GM12878 (cell line): ENCODE measurements around the gene ADAMTS14. TPM values are rescaled to one million over a fixed set of nuclear protein-coding genes. Genes with fewer than 3 reads are reported as not detected.

Experiments used
- ATAC-seq: fragments of 200-7000 bp; cut with Tn5 transposase; 3 replicates; pipeline ENCODE4 v1.9.1; 2020; ENCODE audit warnings: mild to moderate bottlenecking, moderate library complexity
- BruUV-seq: library from RNA; stranded (reverse); fragments of 400-500 nt; replicated peaks from 2 replicates; lab custom pipeline; 2021; lab: Mats Ljungman, UMichigan
- CTCF ChIA-PET: fragments of 300-600 bp; sonication (Branson Sonifier 250); formaldehyde crosslinking; extraction: SDS; loops from one replicate; lab custom pipeline; 2021; ENCODE audit warnings: inconsistent platforms; lab: Yijun Ruan, JAX
- POLR2A ChIA-PET: fragments of 350-600 bp; formaldehyde crosslinking; extraction: SDS; loops from one replicate; lab custom pipeline; 2021; ENCODE audit warnings: inconsistent platforms; lab: Charles Lee
- RAD21 ChIA-PET: fragments of 300-600 bp; sonication (Branson Sonifier 250); formaldehyde crosslinking; loops from one replicate; lab custom pipeline; 2023; ENCODE audit warnings: antibody characterized with exemption; ENCODE audit not compliant: unreplicated experiment; lab: Charles Lee
- SMC1A ChIA-PET: fragments of 300-600 bp; sonication (Branson Sonifier 250); formaldehyde crosslinking; loops from one replicate; lab custom pipeline; 2023; ENCODE audit not compliant: unreplicated experiment, uncharacterized antibody; lab: Charles Lee
- DNase-seq: peaks from one replicate; pipeline ENCODE4 v3.0.0-alpha.2; 2011; ENCODE audit warnings: low read depth, low spot score
- FAIRE-seq: peaks from 3 replicates; lab custom pipeline; 2011; peaks lifted over from hg19 to GRCh38; lab: Jason Lieb, UNC
- H2AFZ ChIP-seq: 2 replicates; pipeline ENCODE4 v1.6.0; 2011; ENCODE audit warnings: low read depth, low read length, control low read depth; ENCODE audit not compliant: control insufficient read depth
- H3K27ac ChIP-seq: 2 replicates; pipeline ENCODE4 v1.5.1; 2011; ENCODE audit warnings: control low read depth; ENCODE audit not compliant: control insufficient read depth, insufficient read depth
- H3K27me3 ChIP-seq, 2 experiments: replicated peaks in 1 of 2; 2 replicates each; pipeline versions ENCODE4 v1.6.0 to v1.6.1; 2011; ENCODE audit warnings: low read length in 1 of 2; ENCODE audit not compliant: control insufficient read depth in 2 of 2, insufficient read depth in 2 of 2
- H3K36me3 ChIP-seq, 2 experiments: 2 replicates each; pipeline ENCODE4 v1.5.1; 2011; ENCODE audit warnings: low read length in 1 of 2; ENCODE audit not compliant: control insufficient read depth in 2 of 2, insufficient read depth in 2 of 2
- H3K4me1 ChIP-seq: 2 replicates; pipeline ENCODE4 v1.6.1; 2011; ENCODE audit warnings: mild to moderate bottlenecking, low read length, moderate library complexity, mixed read lengths; ENCODE audit not compliant: control insufficient read depth, insufficient read depth
- H3K4me2 ChIP-seq: 2 replicates; pipeline ENCODE4 v1.6.0; 2011; ENCODE audit warnings: control low read depth; ENCODE audit not compliant: control insufficient read depth, insufficient read depth
- H3K4me3 ChIP-seq: fragments of 200-600 bp; sonication (generic); 2 replicates; pipeline ENCODE4 v1.5.1; 2016
- H3K79me2 ChIP-seq: 2 replicates; pipeline ENCODE4 v1.6.0; 2011; ENCODE audit warnings: low read length; ENCODE audit not compliant: control insufficient read depth, insufficient read depth
- H3K9ac ChIP-seq: 2 replicates; pipeline ENCODE4 v1.8.0; 2011; ENCODE audit warnings: low read length, control low read depth, mixed read lengths; ENCODE audit not compliant: control insufficient read depth, insufficient read depth
- H3K9me3 ChIP-seq: replicated peaks from 3 replicates; pipeline ENCODE4 v1.5.1; 2011; ENCODE audit warnings: mild to moderate bottlenecking, low read length; ENCODE audit not compliant: control insufficient read depth, insufficient read depth
- H4K20me1 ChIP-seq: 2 replicates; pipeline ENCODE4 v1.6.0; 2011; ENCODE audit not compliant: control insufficient read depth, insufficient read depth
- BHLHE40 ChIP-seq, 2 experiments: fragments of 450-650 bp in 1 of 2; IDR thresholded peaks; 2 replicates each; pipeline ENCODE4 v1.6.1; 2011 to 2017; ENCODE audit warnings: low read depth in 2 of 2, borderline replicate concordance in 1 of 2, improper control_type of control experiment in 1 of 2, low read length in 1 of 2, mild to moderate bottlenecking in 1 of 2
- BMI1 ChIP-seq: fragments of 450-650 bp; IDR thresholded peaks from 2 replicates; pipeline ENCODE4 v1.6.1; 2016; ENCODE audit warnings: mild to moderate bottlenecking, moderate library complexity, borderline replicate concordance
- CHD2 ChIP-seq: IDR thresholded peaks from 2 replicates; pipeline ENCODE4 v1.6.1; 2011; ENCODE audit warnings: low read depth, low read length, improper control_type of control experiment, borderline replicate concordance
- GATAD2B ChIP-seq: fragments of 450-650 bp; conservative IDR thresholded peaks from 2 replicates; pipeline ENCODE4 v1.6.1; 2017; ENCODE audit warnings: low read depth, mild to moderate bottlenecking, moderate library complexity
- MEF2B ChIP-seq: fragments of 450-650 bp; IDR thresholded peaks from 2 replicates; pipeline ENCODE4 v1.6.1; 2018; ENCODE audit warnings: mild to moderate bottlenecking, moderate library complexity; ENCODE audit not compliant: partially characterized antibody, poor library complexity, severe bottlenecking
- NFIC ChIP-seq: IDR thresholded peaks from 2 replicates; pipeline ENCODE4 v1.6.1; 2012; ENCODE audit warnings: low read depth, mild to moderate bottlenecking, inconsistent platforms, low read length, moderate library complexity
- PML ChIP-seq: IDR thresholded peaks from 2 replicates; pipeline ENCODE4 v1.6.1; 2012; ENCODE audit warnings: low read length, inconsistent platforms
- RAD51 ChIP-seq: fragments of 450-650 bp; IDR thresholded peaks from 2 replicates; pipeline ENCODE4 v1.6.1; 2016; ENCODE audit warnings: moderate library complexity, mild to moderate bottlenecking, inconsistent platforms
- REST ChIP-seq: IDR thresholded peaks from 2 replicates; pipeline ENCODE4 v1.6.1; 2012; ENCODE audit warnings: mild to moderate bottlenecking, low read depth, low read length
- SKIL ChIP-seq: fragments of 450-650 bp; IDR thresholded peaks from 2 replicates; pipeline ENCODE4 v1.6.1; 2017; ENCODE audit warnings: mild to moderate bottlenecking, low read depth, inconsistent platforms; ENCODE audit not compliant: poor library complexity, severe bottlenecking
- SMC3 ChIP-seq: IDR thresholded peaks from 2 replicates; pipeline ENCODE4 v1.6.1; 2011; ENCODE audit warnings: low read length, improper control_type of control experiment, borderline replicate concordance
- SPI1 ChIP-seq: IDR thresholded peaks from 2 replicates; pipeline ENCODE4 v1.6.1; 2011; ENCODE audit warnings: low read depth, mild to moderate bottlenecking, low read length, moderate library complexity, borderline replicate concordance; ENCODE audit not compliant: insufficient read depth
- STAT3 ChIP-seq: IDR thresholded peaks from 2 replicates; pipeline ENCODE4 v1.6.1; 2011; ENCODE audit warnings: low read depth, low read length, improper control_type of control experiment
- ZBTB40 ChIP-seq: fragments of 450-650 bp; IDR thresholded peaks from 2 replicates; pipeline ENCODE4 v1.6.1; 2016; ENCODE audit warnings: mild to moderate bottlenecking, moderate library complexity, borderline replicate concordance
- ZNF217 ChIP-seq: fragments of 450-650 bp; IDR thresholded peaks from 2 replicates; pipeline ENCODE4 v1.6.1; 2017; ENCODE audit warnings: antibody characterized with exemption, mild to moderate bottlenecking
- ZSCAN29 ChIP-seq: fragments of 450-650 bp; IDR thresholded peaks from 2 replicates; pipeline ENCODE4 v1.6.1; 2017; ENCODE audit warnings: mild to moderate bottlenecking, moderate library complexity
- WGBS: methylation state at CpG from one replicate; pipeline ENCODE4 v1.1.6; 2016; ENCODE audit warnings: low lambda C conversion rate; ENCODE audit not compliant: insufficient replicate concordance, insufficient coverage; ENCODE audit errors: missing lambda C conversion rate; 5-methylcytosine and 5-hydroxymethylcytosine counted together
- in situ Hi-C: fragments of 300-500 bp; cut with MboI; formaldehyde crosslinking; loops from 9 replicates; pipeline ENCODE4 v1.14.3; 2018; ENCODE audit warnings: mixed read lengths
- intact Hi-C: fragments of 100-400 bp; cut with micrococcal nuclease; formaldehyde crosslinking; loops from one replicate; pipeline ENCODE4 v1.14.2; 2022; ENCODE audit not compliant: unreplicated experiment
- polyA plus RNA-seq, 11 experiments: library from polyadenylated mRNA; depleted of rRNA in 4 of 11; unstranded in 6 of 11; stranded (reverse) in 5 of 11; fragments of >200 nt; fragmentation: Nextera tagmentation in 4 of 11; fragmentation: Illumina TruSeq in 1 of 11; extraction: Ambion mirVana in 4 of 11; extraction: Trizol in 1 of 11; gene quantifications; 1 replicate in 1 of 11; 2 replicates in 10 of 11; pipeline versions ENCODE4 v1.2.1 to v1.2.3, GENCODE V29; 2011 to 2016; ENCODE audit warnings: inconsistent platforms in 2 of 11, missing spikeins in 2 of 11, low read depth in 1 of 11
- total RNA-seq, 4 experiments: library from RNA; depleted of rRNA in 3 of 4; stranded (reverse); fragments of >200 nt in 3 of 4; fragmentation: Illumina TruSeq in 1 of 4; extraction: Trizol in 1 of 4; gene quantifications; 2 replicates each; pipeline versions ENCODE4 v1.2.1 to v1.2.3, GENCODE V29; 2013 to 2021

ADAMTS14 gene
- total and polyA plus RNA-seq, 10 of the 15 experiments (the other 5 are each of a cell fraction or from before 2014, with no cell fraction given), result 0.03 to 0.05 TPM; not detected in 8

GRCh38 chr10:70678250-70678635, 5.9 kb downstream of the ADAMTS14 start:
- Histone ChIP-seq H3K4me2 (no peak overlapping the region), H2AFZ (no peak overlapping the region), H3K9me3 (no peaks in the 10 kb centered on the region), H3K27ac (no peak overlapping the region), H3K4me1 (peaks cover 6% of the 10 kb centered on the region), H3K4me3 (no peak overlapping the region), H3K79me2 (no peaks in the 10 kb centered on the region), H4K20me1 (no peaks in the 10 kb centered on the region), H3K27me3 (no peaks in the 10 kb centered on the region; a peak in 3 of 4 replicates), H3K36me3 (no peaks in the 10 kb centered on the region), H3K9ac (no peak overlapping the region)
- RAD21 ChIA-PET, result no interaction called here
- no TSS peak for BruUV-seq
- FAIRE-seq (no peak), ATAC-seq (no peak), DNase-seq (no peak)
- SMC1A ChIA-PET, result no interaction called here
- 0% methylated on average over 1 of the region's 3 CpGs for WGBS
- intact Hi-C loops, result no loop called here
- in situ Hi-C loops, result no loop called here
- CTCF ChIA-PET, result no interaction called here
- POLR2A ChIA-PET, result no interaction called here
- TF ChIP-seq SPI1 (no peak), RAD51 (no peak), STAT3 (no peak), BHLHE40 (IDR thresholded peaks at IDR 0.05; ENCODE audit: borderline replicate concordance in 1 of 2, low read depth in 2 of 2, low read length in 1 of 2) (no peak), CHD2 (no peak), ZNF217 (no peak), NFIC (no peak), PML (no peak), ZSCAN29 (no peak), MEF2B (no peak), ZBTB40 (no peak), SMC3 (no peak), SKIL (no peak), BMI1 (no peak), REST (no peak), GATAD2B (no peak)
